Measurements from ENCODE around the gene PRKD1.

PRKD1 gene

GRCh38 chr14:29823816-29824215 lies 103.8 kb downstream of the PRKD1 start:
- POLR2A ChIA-PET: no interaction called here

GRCh38 chr14:29822430-29822709 lies 105.3 kb downstream of the PRKD1 start:
- Histone ChIP-seq H3K27me3 (replicated peaks in 2 of 5; ENCODE audit: control insufficient read depth in 4 of 5, insufficient read depth in 5 of 5, low read length in 4 of 5) (no peaks in the 10 kb centered on the region), H3K4me3 (ENCODE audit: control insufficient read depth in 1 of 7, extremely low read depth in 1 of 7, insufficient read depth in 4 of 7, low read depth in 2 of 7, low read length in 6 of 7) (no peak overlapping the region), H3K36me3 (ENCODE audit: control insufficient read depth in 4 of 4, insufficient read depth in 4 of 4, low read length in 3 of 4) (no peaks in the 10 kb centered on the region), H3K27ac (ENCODE audit: insufficient read depth in 1 of 2, low read depth in 1 of 2, low read length in 2 of 2, poor library complexity in 1 of 2, severe bottlenecking in 2 of 2) (no peak overlapping the region), H3K9me3 (ENCODE audit: control extremely low read depth in 1 of 5, control insufficient read depth in 4 of 5, insufficient read depth in 2 of 5, low read depth in 1 of 5, low read length in 4 of 5) (no peaks in the 10 kb centered on the region), H3K4me1 (ENCODE audit: control extremely low read depth in 1 of 4, control insufficient read depth in 4 of 4, insufficient read depth in 4 of 4, low read length in 3 of 4) (no peaks in the 10 kb centered on the region)
- no peak for DNase-seq
- ChIA-PET CTCF (no interaction called here), POLR2A (no interaction called here)

More at GRCh38 chr14:29823816-29824215, 103.8 kb downstream of the PRKD1 start:
- Histone ChIP-seq H3K4me1 (ENCODE audit: control extremely low read depth in 1 of 4, control insufficient read depth in 4 of 4, insufficient read depth in 4 of 4, low read length in 3 of 4) (no peaks in the 10 kb centered on the region), H3K27me3 (replicated peaks in 2 of 5; ENCODE audit: control insufficient read depth in 4 of 5, insufficient read depth in 5 of 5, low read length in 4 of 5) (no peaks in the 10 kb centered on the region), H3K9me3 (ENCODE audit: control extremely low read depth in 1 of 5, control insufficient read depth in 4 of 5, insufficient read depth in 2 of 5, low read depth in 1 of 5, low read length in 4 of 5) (no peaks in the 10 kb centered on the region), H3K4me3 (ENCODE audit: control insufficient read depth in 1 of 7, extremely low read depth in 1 of 7, insufficient read depth in 4 of 7, low read depth in 2 of 7, low read length in 6 of 7) (no peak overlapping the region), H3K36me3 (ENCODE audit: control insufficient read depth in 4 of 4, insufficient read depth in 4 of 4, low read length in 3 of 4) (no peaks in the 10 kb centered on the region), H3K27ac (ENCODE audit: insufficient read depth in 1 of 2, low read depth in 1 of 2, low read length in 2 of 2, poor library complexity in 1 of 2, severe bottlenecking in 2 of 2) (no peak overlapping the region)
- DNase-seq: no peak
- WGBS (ENCODE audit: insufficient coverage): 88% methylated on average over 5 of the region's 5 CpGs
- CTCF ChIA-PET: no interaction called here

- POLR2A ChIA-PET: no interaction called here
- H3K27me3 ChIP-seq (replicated peaks in 2 of 5; ENCODE audit: control insufficient read depth in 4 of 5, insufficient read depth in 5 of 5, low read length in 4 of 5): no peaks in the 10 kb centered on the region
- no peak for DNase-seq
- CTCF ChIA-PET: no interaction called here
- H3K4me3 ChIP-seq (ENCODE audit: control insufficient read depth in 1 of 7, extremely low read depth in 1 of 7, insufficient read depth in 4 of 7, low read depth in 2 of 7, low read length in 6 of 7): no peak overlapping the region
- H3K9me3 ChIP-seq (ENCODE audit: control extremely low read depth in 1 of 5, control insufficient read depth in 4 of 5, insufficient read depth in 2 of 5, low read depth in 1 of 5, low read length in 4 of 5): no peaks in the 10 kb centered on the region
- WGBS (ENCODE audit: insufficient coverage): 98% methylated on average over 4 of the region's 5 CpGs
- H3K27ac ChIP-seq (ENCODE audit: insufficient read depth in 1 of 2, low read depth in 1 of 2, low read length in 2 of 2, poor library complexity in 1 of 2, severe bottlenecking in 2 of 2): no peak overlapping the region
- no peaks in the 10 kb centered on the region for H3K4me1 ChIP-seq (ENCODE audit: control extremely low read depth in 1 of 4, control insufficient read depth in 4 of 4, insufficient read depth in 4 of 4, low read length in 3 of 4)
- no peaks in the 10 kb centered on the region for H3K36me3 ChIP-seq (ENCODE audit: control insufficient read depth in 4 of 4, insufficient read depth in 4 of 4, low read length in 3 of 4)
Measured at GRCh38 chr14:29821661-29822429, 105.8 kb downstream of the PRKD1 start.

- Histone ChIP-seq H3K9me3 (ENCODE audit: control extremely low read depth in 1 of 5, control insufficient read depth in 4 of 5, insufficient read depth in 2 of 5, low read depth in 1 of 5, low read length in 4 of 5) (no peaks in the 10 kb centered on the region), H3K27ac (ENCODE audit: insufficient read depth in 1 of 2, low read depth in 1 of 2, low read length in 2 of 2, poor library complexity in 1 of 2, severe bottlenecking in 2 of 2) (no peak overlapping the region), H3K36me3 (ENCODE audit: control insufficient read depth in 4 of 4, insufficient read depth in 4 of 4, low read length in 3 of 4) (no peaks in the 10 kb centered on the region), H3K4me3 (ENCODE audit: control insufficient read depth in 1 of 7, extremely low read depth in 1 of 7, insufficient read depth in 4 of 7, low read depth in 2 of 7, low read length in 6 of 7) (no peak overlapping the region), H3K27me3 (replicated peaks in 2 of 5; ENCODE audit: control insufficient read depth in 4 of 5, insufficient read depth in 5 of 5, low read length in 4 of 5) (no peaks in the 10 kb centered on the region), H3K4me1 (ENCODE audit: control extremely low read depth in 1 of 4, control insufficient read depth in 4 of 4, insufficient read depth in 4 of 4, low read length in 3 of 4) (no peaks in the 10 kb centered on the region)
- CTCF ChIA-PET: no interaction called here
- POLR2A ChIA-PET: no interaction called here
- no peak for DNase-seq
- WGBS (ENCODE audit: insufficient coverage): 50% methylated on average over 1 of the region's 2 CpGs
Measured at GRCh38 chr14:29821242-29821641, 106.4 kb downstream of the PRKD1 start.

- Histone ChIP-seq H3K4me1 (ENCODE audit: control extremely low read depth in 1 of 4, control insufficient read depth in 4 of 4, insufficient read depth in 4 of 4, low read length in 3 of 4) (no peaks in the 10 kb centered on the region), H3K27ac (ENCODE audit: insufficient read depth in 1 of 2, low read depth in 1 of 2, low read length in 2 of 2, poor library complexity in 1 of 2, severe bottlenecking in 2 of 2) (no peak overlapping the region), H3K4me3 (ENCODE audit: control insufficient read depth in 1 of 7, extremely low read depth in 1 of 7, insufficient read depth in 4 of 7, low read depth in 2 of 7, low read length in 6 of 7) (no peak overlapping the region), H3K36me3 (ENCODE audit: control insufficient read depth in 4 of 4, insufficient read depth in 4 of 4, low read length in 3 of 4) (no peaks in the 10 kb centered on the region), H3K9me3 (ENCODE audit: control extremely low read depth in 1 of 5, control insufficient read depth in 4 of 5, insufficient read depth in 2 of 5, low read depth in 1 of 5, low read length in 4 of 5) (no peaks in the 10 kb centered on the region), H3K27me3 (replicated peaks in 2 of 5; ENCODE audit: control insufficient read depth in 4 of 5, insufficient read depth in 5 of 5, low read length in 4 of 5) (no peaks in the 10 kb centered on the region)
- no peak for DNase-seq
- POLR2A ChIA-PET: no interaction called here
- CTCF ChIA-PET: no interaction called here
- WGBS (ENCODE audit: insufficient coverage): no CpG with 5 or more reads among the region's 1 CpG
Measured at GRCh38 chr14:29820785-29821184, 106.9 kb downstream of the PRKD1 start.

GRCh38 chr14:29817767-29818405 lies 109.8 kb downstream of the PRKD1 start:
- Histone ChIP-seq H3K4me1 (ENCODE audit: control extremely low read depth in 1 of 4, control insufficient read depth in 4 of 4, insufficient read depth in 4 of 4, low read length in 3 of 4) (no peaks in the 10 kb centered on the region), H3K4me3 (ENCODE audit: control insufficient read depth in 1 of 7, extremely low read depth in 1 of 7, insufficient read depth in 4 of 7, low read depth in 2 of 7, low read length in 6 of 7) (no peak overlapping the region), H3K27ac (ENCODE audit: insufficient read depth in 1 of 2, low read depth in 1 of 2, low read length in 2 of 2, poor library complexity in 1 of 2, severe bottlenecking in 2 of 2) (no peak overlapping the region), H3K27me3 (replicated peaks in 2 of 5; ENCODE audit: control insufficient read depth in 4 of 5, insufficient read depth in 5 of 5, low read length in 4 of 5) (no peaks in the 10 kb centered on the region), H3K36me3 (ENCODE audit: control insufficient read depth in 4 of 4, insufficient read depth in 4 of 4, low read length in 3 of 4) (no peaks in the 10 kb centered on the region), H3K9me3 (ENCODE audit: control extremely low read depth in 1 of 5, control insufficient read depth in 4 of 5, insufficient read depth in 2 of 5, low read depth in 1 of 5, low read length in 4 of 5) (no peaks in the 10 kb centered on the region)
- POLR2A ChIA-PET: no interaction called here
- CTCF ChIA-PET: no interaction called here
- no peak for DNase-seq

- DNase-seq: no peak
- Histone ChIP-seq H3K4me1 (ENCODE audit: control extremely low read depth in 1 of 4, control insufficient read depth in 4 of 4, insufficient read depth in 4 of 4, low read length in 3 of 4) (no peaks in the 10 kb centered on the region), H3K27me3 (replicated peaks in 2 of 5; ENCODE audit: control insufficient read depth in 4 of 5, insufficient read depth in 5 of 5, low read length in 4 of 5) (no peaks in the 10 kb centered on the region), H3K4me3 (ENCODE audit: control insufficient read depth in 1 of 7, extremely low read depth in 1 of 7, insufficient read depth in 4 of 7, low read depth in 2 of 7, low read length in 6 of 7) (no peak overlapping the region), H3K27ac (ENCODE audit: insufficient read depth in 1 of 2, low read depth in 1 of 2, low read length in 2 of 2, poor library complexity in 1 of 2, severe bottlenecking in 2 of 2) (no peak overlapping the region), H3K36me3 (ENCODE audit: control insufficient read depth in 4 of 4, insufficient read depth in 4 of 4, low read length in 3 of 4) (no peaks in the 10 kb centered on the region), H3K9me3 (ENCODE audit: control extremely low read depth in 1 of 5, control insufficient read depth in 4 of 5, insufficient read depth in 2 of 5, low read depth in 1 of 5, low read length in 4 of 5) (no peaks in the 10 kb centered on the region)
- ChIA-PET POLR2A (no interaction called here), CTCF (no interaction called here)
- no CpG with 5 or more reads among the region's 4 CpGs for WGBS (ENCODE audit: insufficient coverage)
Measured at GRCh38 chr14:29815016-29815674, 112.5 kb downstream of the PRKD1 start.

Data from common myeloid progenitor, CD34-positive (primary cell).